Memory B cell (primary cell): ENCODE results near the gene FN3K.

ENCODE experiments used
- ATAC-seq: fragments of 150-1000 bp; cut with Tn5 transposase; 2 replicates; pipeline ENCODE4 v1.10.0; 2021; ENCODE audit warnings: low read depth, mild to moderate bottlenecking, moderate library complexity
- DNase-seq, 2 donors: peaks; one replicate each; pipeline ENCODE4 v3.0.0; 2022; ENCODE audit warnings: low spot score in 2 of 2
- H3K27ac Mint-ChIP-seq: one replicate; pipeline ENCODE4 v1.8.0; 2022; ENCODE audit warnings: mild to moderate bottlenecking, moderate library complexity, mixed read lengths
- H3K27me3 Mint-ChIP-seq: one replicate; pipeline ENCODE4 v1.8.0; 2022; ENCODE audit warnings: mixed read lengths
- H3K36me3 Mint-ChIP-seq: one replicate; pipeline ENCODE4 v1.8.0; 2022; ENCODE audit warnings: mild to moderate bottlenecking, mixed read lengths
- H3K4me1 Mint-ChIP-seq: one replicate; pipeline ENCODE4 v1.8.0; 2022; ENCODE audit warnings: mixed read lengths
- H3K4me3 Mint-ChIP-seq: one replicate; pipeline ENCODE4 v1.8.0; 2022; ENCODE audit warnings: mild to moderate bottlenecking, moderate library complexity, mixed read lengths
- H3K9me3 Mint-ChIP-seq: one replicate; pipeline ENCODE4 v1.8.0; 2022; ENCODE audit warnings: mixed read lengths

Gene FN3K

GRCh38 chr17:82798752-82799151 lies 63.3 kb downstream of the FN3K start:
- DNase-seq, result no peak
- H3K27me3 Mint-ChIP-seq, result no peaks in the 10 kb centered on the region
- H3K27ac Mint-ChIP-seq, result no peak overlapping the region
- peaks cover 3% of the 10 kb centered on the region for H3K9me3 Mint-ChIP-seq
- peaks cover 21% of the 10 kb centered on the region for H3K36me3 Mint-ChIP-seq
- peaks cover 7% of the 10 kb centered on the region for H3K4me1 Mint-ChIP-seq
- no peak overlapping the region for H3K4me3 Mint-ChIP-seq
- no peak for ATAC-seq

- peaks cover 7% of the 10 kb centered on the region for H3K4me1 Mint-ChIP-seq
- no peak for ATAC-seq
- H3K27ac Mint-ChIP-seq, result no peak overlapping the region
- H3K9me3 Mint-ChIP-seq, result peaks cover 3% of the 10 kb centered on the region
- H3K27me3 Mint-ChIP-seq, result no peaks in the 10 kb centered on the region
- H3K4me3 Mint-ChIP-seq, result no peak overlapping the region
- no peak for DNase-seq
- H3K36me3 Mint-ChIP-seq, result peaks cover 21% of the 10 kb centered on the region
Measured at GRCh38 chr17:82799591-82799990, 64.2 kb downstream of the FN3K start.
